Gastrocnemius medialis (tissue), 4 donors: ENCODE results near the gene ZNF511.

Source experiments
- CTCF ChIP-seq, 5 experiments: fragments of 450-650 bp in 3 of 5; fragments of 200-600 bp in 2 of 5; sonication (generic) in 2 of 5; IDR thresholded peaks in 4 of 5; conservative IDR thresholded peaks in 1 of 5; 1 replicate in 4 of 5; 2 replicates in 1 of 5; pipeline ENCODE4 v1.5.1; 2016 to 2019; ENCODE audit warnings: antibody characterized with exemption in 5 of 5, mild to moderate bottlenecking in 3 of 5, moderate library complexity in 3 of 5
- POLR2A ChIP-seq, 2 donors: fragments of 450-650 bp; IDR thresholded peaks; one replicate each; pipeline ENCODE4 v1.6.1; 2017; ENCODE audit warnings: antibody characterized with exemption in 2 of 2, mild to moderate bottlenecking in 2 of 2, moderate library complexity in 2 of 2

GRCh38 chr10:133326745-133327650 lies 18.3 kb downstream of the ZNF511 start:
- TF ChIP-seq CTCF (IDR thresholded peaks at IDR 0.05 in 4 of 5, conservative IDR thresholded peaks at IDR 0.05 in 1 of 5), result no peak
- no peak for TF ChIP-seq POLR2A (IDR thresholded peaks at IDR 0.05)
